K562 (cell line): Measurements from ENCODE around the gene RBBP5. TPM values are rescaled to one million over a fixed set of nuclear protein-coding genes. Genes with fewer than 3 reads are reported as not detected.

Experiments used
- CXXC5 ChIP-seq: fragments of 250-450 bp; sonication (Bioruptor Pico); IDR thresholded peaks from 2 replicates; pipeline ENCODE4 v1.8.0; 2022; ENCODE audit warnings: inconsistent platforms, mild to moderate bottlenecking, moderate library complexity
- DDX20 ChIP-seq: fragments of 450-650 bp; IDR thresholded peaks from 2 replicates; pipeline ENCODE4 v1.6.1; 2016; ENCODE audit warnings: missing genetic modification characterization, low read depth, mild to moderate bottlenecking, missing compliant biosample characterization, moderate library complexity
- DMBX1 ChIP-seq: fragments of 250-450 bp; sonication (Bioruptor Pico); IDR thresholded peaks from 2 replicates; pipeline ENCODE4 v1.8.0; 2022; ENCODE audit warnings: inconsistent platforms, mild to moderate bottlenecking, moderate library complexity, borderline replicate concordance
- FOXA1 ChIP-seq: fragments of 450-650 bp; IDR thresholded peaks from 2 replicates; pipeline ENCODE4 v1.6.1; 2016; ENCODE audit warnings: mild to moderate bottlenecking, borderline replicate concordance
- GABPB1 ChIP-seq: sonication (generic); formaldehyde crosslinking; IDR thresholded peaks from 2 replicates; pipeline ENCODE4 v1.8.0; 2022; ENCODE audit warnings: mild to moderate bottlenecking, missing genetic modification reagents
- ILK ChIP-seq: fragments of 450-650 bp; IDR thresholded peaks from 2 replicates; pipeline ENCODE4 v1.6.1; 2016; ENCODE audit warnings: missing genetic modification characterization, low read depth, mild to moderate bottlenecking, missing compliant biosample characterization, moderate library complexity, borderline replicate concordance
- PCBP2 ChIP-seq: fragments of 200-400 bp; formaldehyde crosslinking; IDR thresholded peaks from 2 replicates; pipeline ENCODE4 v1.6.1; 2018; ENCODE audit warnings: low read length, low read depth, mild to moderate bottlenecking, moderate library complexity; ENCODE audit not compliant: poor library complexity, severe bottlenecking
- POLR3A ChIP-seq: IDR thresholded peaks from 2 replicates; pipeline ENCODE4 v1.6.1; 2011; ENCODE audit warnings: borderline replicate concordance, mild to moderate bottlenecking, moderate library complexity; ENCODE audit not compliant: insufficient read length, insufficient read depth; ENCODE audit errors: extremely low read depth
- RBBP5 ChIP-seq: fragments of 200-600 bp; sonication (generic); IDR thresholded peaks from 2 replicates; pipeline ENCODE4 v1.6.1; 2012; ENCODE audit warnings: borderline replicate concordance, mild to moderate bottlenecking, low read length, control low read depth, inconsistent platforms; ENCODE audit not compliant: insufficient read depth, poor library complexity, severe bottlenecking
- SMARCA5 ChIP-seq: fragments of 450-650 bp; IDR thresholded peaks from 2 replicates; pipeline ENCODE4 v1.6.1; 2016
- SUPT5H ChIP-seq: fragments of 450-650 bp; IDR thresholded peaks from 2 replicates; pipeline ENCODE4 v1.6.1; 2016
- TCF3 ChIP-seq: sonication (generic); formaldehyde crosslinking; IDR thresholded peaks from 2 replicates; pipeline ENCODE4 v1.4.0; 2020; ENCODE audit warnings: mild to moderate bottlenecking, missing genetic modification reagents
- TEAD2 ChIP-seq: fragments of 450-650 bp; IDR thresholded peaks from 2 replicates; pipeline ENCODE4 v1.6.1; 2016; ENCODE audit warnings: missing genetic modification characterization, control low read depth, missing compliant biosample characterization
- YBX1 ChIP-seq: fragments of 450-650 bp; IDR thresholded peaks from 2 replicates; pipeline ENCODE4 v1.7.1; 2016; ENCODE audit warnings: mild to moderate bottlenecking
- YY1 ChIP-seq, 3 experiments: IDR thresholded peaks; 2 replicates each; pipeline ENCODE4 v1.6.1; 2011; ENCODE audit warnings: low read length in 2 of 3, mild to moderate bottlenecking in 2 of 3, moderate library complexity in 2 of 3, borderline replicate concordance in 1 of 3, control low read depth in 1 of 3, low read depth in 1 of 3; ENCODE audit not compliant: insufficient read depth in 3 of 3, insufficient replicate concordance in 2 of 3, control insufficient read depth in 1 of 3, insufficient read length in 1 of 3; ENCODE audit errors: extremely low read depth in 1 of 3
- polyA plus RNA-seq, 8 experiments: library from polyadenylated mRNA; depleted of rRNA in 4 of 8; stranded (reverse) in 5 of 8; unstranded in 3 of 8; fragments of >200 nt; fragmentation: Nextera tagmentation in 2 of 8; fragmentation: Illumina TruSeq in 1 of 8; extraction: Ambion mirVana in 2 of 8; extraction: Trizol in 1 of 8; gene quantifications; 2 replicates each; pipeline versions ENCODE4 v1.2.1 to v1.2.3, GENCODE V29; 2011 to 2014; ENCODE audit warnings: inconsistent platforms in 1 of 8, missing spikeins in 1 of 8
- total RNA-seq, 7 experiments: library from RNA; depleted of rRNA in 6 of 7; stranded (reverse); fragments of >200 nt in 6 of 7; fragmentation: Illumina TruSeq in 2 of 7; extraction: Trizol in 2 of 7; gene quantifications; 2 replicates each; pipeline versions ENCODE4 v1.2.1 to v1.2.3, GENCODE V29; 2011 to 2021; ENCODE audit warnings: low replicate concordance in 1 of 7
- TF ChIP-seq, protein P1 (sequence below): fragments of 450-650 bp; IDR thresholded peaks from 2 replicates; pipeline ENCODE4 v1.6.1; 2016
- TF ChIP-seq, protein P2 (sequence below): fragments of 250-450 bp; sonication (Bioruptor Pico); IDR thresholded peaks from 2 replicates; pipeline ENCODE4 v1.5.0; 2021
- TF ChIP-seq, protein P3 (sequence below), 2 experiments: fragments of 450-650 bp; IDR thresholded peaks; 2 replicates each; pipeline ENCODE4 v1.6.1; 2016
- TF ChIP-seq, protein P4 (sequence below): fragments of 150-350 bp; IDR thresholded peaks from 2 replicates; pipeline ENCODE4 v1.6.1; 2014; ENCODE audit warnings: low read depth, mild to moderate bottlenecking, low read length, borderline replicate concordance

The RBBP5 gene
- total and polyA plus RNA-seq, 9 of the 15 experiments (the other 6 are each of a cell fraction or from before 2014, with no cell fraction given): 17.2 to 37.4 (median 28.4) TPM

DNA sequence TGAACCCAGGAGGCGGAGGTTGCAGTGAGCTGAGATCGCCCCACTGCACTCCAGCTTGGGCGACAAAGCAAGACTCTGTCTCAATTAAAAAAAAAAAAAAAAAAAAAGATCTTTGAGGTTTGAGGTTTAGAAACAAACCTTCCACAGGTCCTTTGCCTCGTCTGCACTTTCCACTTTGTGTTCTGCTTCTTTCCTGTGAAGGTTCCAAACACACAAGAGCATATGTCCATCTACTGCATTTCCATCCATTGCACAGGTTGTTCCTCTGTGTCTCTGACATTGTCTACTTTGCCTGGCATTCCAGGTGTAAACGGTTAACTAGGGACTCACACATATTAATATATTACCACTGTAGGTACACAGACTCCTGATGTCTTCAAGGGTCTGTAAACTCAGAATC lies 49.6 kb upstream of the RBBP5 start (continued):
- TF ChIP-seq, protein P1, sequence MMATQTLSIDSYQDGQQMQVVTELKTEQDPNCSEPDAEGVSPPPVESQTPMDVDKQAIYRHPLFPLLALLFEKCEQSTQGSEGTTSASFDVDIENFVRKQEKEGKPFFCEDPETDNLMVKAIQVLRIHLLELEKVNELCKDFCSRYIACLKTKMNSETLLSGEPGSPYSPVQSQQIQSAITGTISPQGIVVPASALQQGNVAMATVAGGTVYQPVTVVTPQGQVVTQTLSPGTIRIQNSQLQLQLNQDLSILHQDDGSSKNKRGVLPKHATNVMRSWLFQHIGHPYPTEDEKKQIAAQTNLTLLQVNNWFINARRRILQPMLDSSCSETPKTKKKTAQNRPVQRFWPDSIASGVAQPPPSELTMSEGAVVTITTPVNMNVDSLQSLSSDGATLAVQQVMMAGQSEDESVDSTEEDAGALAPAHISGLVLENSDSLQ: no peak
- TF ChIP-seq CXXC5 (CRISPR knock-in tag) (peak; percentile 5; the same call in 1 of the 2 replicates), DMBX1 (CRISPR knock-in tag) (peak; percentile 12; the same call in 1 of the 2 replicates), YY1 (IDR thresholded peaks at IDR 0.05; ENCODE audit: borderline replicate concordance in 1 of 3, control insufficient read depth in 1 of 3, extremely low read depth in 1 of 3, insufficient read depth in 3 of 3, insufficient read length in 1 of 3, insufficient replicate concordance in 2 of 3, low read depth in 1 of 3, low read length in 2 of 3) (no peak), TCF3 (CRISPR knock-in tag) (no peak), SMARCA5 (0 out of 2 replicates have a peak, but pooled peaks have one; percentile 23), SUPT5H (no peak), FOXA1 (no peak), GABPB1 (CRISPR knock-in tag) (0 out of 2 replicates have a peak, but pooled peaks have one; percentile 28), DDX20 (no peak), ILK (tag) (no peak), RBBP5 (no peak), POLR3A (no peak), YBX1 (no peak), TEAD2 (no peak), PCBP2 (no peak)
- TF ChIP-seq, protein P2, sequence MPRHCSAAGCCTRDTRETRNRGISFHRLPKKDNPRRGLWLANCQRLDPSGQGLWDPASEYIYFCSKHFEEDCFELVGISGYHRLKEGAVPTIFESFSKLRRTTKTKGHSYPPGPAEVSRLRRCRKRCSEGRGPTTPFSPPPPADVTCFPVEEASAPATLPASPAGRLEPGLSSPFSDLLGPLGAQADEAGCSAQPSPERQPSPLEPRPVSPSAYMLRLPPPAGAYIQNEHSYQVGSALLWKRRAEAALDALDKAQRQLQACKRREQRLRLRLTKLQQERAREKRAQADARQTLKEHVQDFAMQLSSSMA (CRISPR knock-in tag): no peak
- TF ChIP-seq, protein P3, sequence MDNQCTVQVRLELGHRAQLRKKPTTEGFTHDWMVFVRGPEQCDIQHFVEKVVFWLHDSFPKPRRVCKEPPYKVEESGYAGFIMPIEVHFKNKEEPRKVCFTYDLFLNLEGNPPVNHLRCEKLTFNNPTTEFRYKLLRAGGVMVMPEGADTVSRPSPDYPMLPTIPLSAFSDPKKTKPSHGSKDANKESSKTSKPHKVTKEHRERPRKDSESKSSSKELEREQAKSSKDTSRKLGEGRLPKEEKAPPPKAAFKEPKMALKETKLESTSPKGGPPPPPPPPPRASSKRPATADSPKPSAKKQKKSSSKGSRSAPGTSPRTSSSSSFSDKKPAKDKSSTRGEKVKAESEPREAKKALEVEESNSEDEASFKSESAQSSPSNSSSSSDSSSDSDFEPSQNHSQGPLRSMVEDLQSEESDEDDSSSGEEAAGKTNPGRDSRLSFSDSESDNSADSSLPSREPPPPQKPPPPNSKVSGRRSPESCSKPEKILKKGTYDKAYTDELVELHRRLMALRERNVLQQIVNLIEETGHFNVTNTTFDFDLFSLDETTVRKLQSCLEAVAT (IDR thresholded peaks at IDR 0.05): peak in 1 of 2 experiments; percentile 61; a peak in 1 of 4 replicates
- TF ChIP-seq, protein P4, sequence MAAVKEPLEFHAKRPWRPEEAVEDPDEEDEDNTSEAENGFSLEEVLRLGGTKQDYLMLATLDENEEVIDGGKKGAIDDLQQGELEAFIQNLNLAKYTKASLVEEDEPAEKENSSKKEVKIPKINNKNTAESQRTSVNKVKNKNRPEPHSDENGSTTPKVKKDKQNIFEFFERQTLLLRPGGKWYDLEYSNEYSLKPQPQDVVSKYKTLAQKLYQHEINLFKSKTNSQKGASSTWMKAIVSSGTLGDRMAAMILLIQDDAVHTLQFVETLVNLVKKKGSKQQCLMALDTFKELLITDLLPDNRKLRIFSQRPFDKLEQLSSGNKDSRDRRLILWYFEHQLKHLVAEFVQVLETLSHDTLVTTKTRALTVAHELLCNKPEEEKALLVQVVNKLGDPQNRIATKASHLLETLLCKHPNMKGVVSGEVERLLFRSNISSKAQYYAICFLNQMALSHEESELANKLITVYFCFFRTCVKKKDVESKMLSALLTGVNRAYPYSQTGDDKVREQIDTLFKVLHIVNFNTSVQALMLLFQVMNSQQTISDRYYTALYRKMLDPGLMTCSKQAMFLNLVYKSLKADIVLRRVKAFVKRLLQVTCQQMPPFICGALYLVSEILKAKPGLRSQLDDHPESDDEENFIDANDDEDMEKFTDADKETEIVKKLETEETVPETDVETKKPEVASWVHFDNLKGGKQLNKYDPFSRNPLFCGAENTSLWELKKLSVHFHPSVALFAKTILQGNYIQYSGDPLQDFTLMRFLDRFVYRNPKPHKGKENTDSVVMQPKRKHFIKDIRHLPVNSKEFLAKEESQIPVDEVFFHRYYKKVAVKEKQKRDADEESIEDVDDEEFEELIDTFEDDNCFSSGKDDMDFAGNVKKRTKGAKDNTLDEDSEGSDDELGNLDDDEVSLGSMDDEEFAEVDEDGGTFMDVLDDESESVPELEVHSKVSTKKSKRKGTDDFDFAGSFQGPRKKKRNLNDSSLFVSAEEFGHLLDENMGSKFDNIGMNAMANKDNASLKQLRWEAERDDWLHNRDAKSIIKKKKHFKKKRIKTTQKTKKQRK: no peak
- TF ChIP-seq, all 486 proteins: peak for 8
